ENCODE results near the gene VSTM4. TPM values are rescaled to one million over a fixed set of nuclear protein-coding genes. Genes with fewer than 3 reads are reported as not detected.

Gene VSTM4
- total RNA-seq, 1 experiment from 2014 or later: not detected

- no peaks in the 10 kb centered on the region for H3K4me1 ChIP-seq (replicated peaks; ENCODE audit: insufficient read depth)
- no peaks in the 10 kb centered on the region for H3K79me2 ChIP-seq (ENCODE audit: low read depth)
- no peaks in the 10 kb centered on the region for H3K9me3 ChIP-seq (ENCODE audit: insufficient read depth, low read depth)
- peaks cover 43% of the 10 kb centered on the region; the same call in 1 of the 2 replicates for H3K27me3 ChIP-seq (ENCODE audit: insufficient read depth, low read depth)
- no peak for TF ChIP-seq CTCF (conservative IDR thresholded peaks at IDR 0.05)
- TF ChIP-seq EZH2 (IDR thresholded peaks at IDR 0.05; ENCODE audit: low read depth): no peak
- H3K36me3 ChIP-seq (ENCODE audit: low read depth): no peaks in the 10 kb centered on the region
- no TSS peak for BruUV-seq (replicated peaks)
- intact Hi-C loops (cut with micrococcal nuclease; ENCODE audit: unreplicated experiment): no loop called here
- H3K4me2 ChIP-seq: no peak overlapping the region
- no peaks in the 10 kb centered on the region for H3K9me2 ChIP-seq (ENCODE audit: insufficient read depth)
- no peak overlapping the region for H3K4me3 ChIP-seq
- no peak overlapping the region for H3K27ac ChIP-seq
- CTCF ChIA-PET: no interaction called here
- H2AFZ ChIP-seq: no peak overlapping the region
- POLR2A ChIA-PET (ENCODE audit: unreplicated experiment): interaction anchor here (0.6 kb wide), 1 partner anchor 740 kb away, joined by 7 read pairs; no protein-coding TSS in a partner anchor
- H3F3A ChIP-seq (ENCODE audit: insufficient read depth, low read depth): no peaks in the 10 kb centered on the region
- DNase-seq: no peak
- no peaks in the 10 kb centered on the region for H4K20me1 ChIP-seq (ENCODE audit: insufficient read depth)
Observed at GRCh38 chr10:49055221-49055849, 60.0 kb downstream of the VSTM4 start.

- no peak for DNase-seq
- H3K4me3 ChIP-seq: no peak overlapping the region
- H4K20me1 ChIP-seq (ENCODE audit: insufficient read depth): no peaks in the 10 kb centered on the region
- CTCF ChIA-PET: no interaction called here
- H3K4me1 ChIP-seq (replicated peaks; ENCODE audit: insufficient read depth): no peaks in the 10 kb centered on the region
- POLR2A ChIA-PET (ENCODE audit: unreplicated experiment): no interaction called here
- intact Hi-C loops (cut with micrococcal nuclease; ENCODE audit: unreplicated experiment): no loop called here
- no peaks in the 10 kb centered on the region for H3F3A ChIP-seq (ENCODE audit: insufficient read depth, low read depth)
- no peaks in the 10 kb centered on the region for H3K9me3 ChIP-seq (ENCODE audit: insufficient read depth, low read depth)
- TF ChIP-seq CTCF (conservative IDR thresholded peaks at IDR 0.05) (no peak), EZH2 (IDR thresholded peaks at IDR 0.05; ENCODE audit: low read depth) (no peak)
- no peak overlapping the region for H3K4me2 ChIP-seq
- H3K27ac ChIP-seq: no peak overlapping the region
- H3K79me2 ChIP-seq (ENCODE audit: low read depth): no peaks in the 10 kb centered on the region
- H3K9me2 ChIP-seq (ENCODE audit: insufficient read depth): no peaks in the 10 kb centered on the region
- no peaks in the 10 kb centered on the region for H3K36me3 ChIP-seq (ENCODE audit: low read depth)
- no TSS peak for BruUV-seq (replicated peaks)
- no peak overlapping the region for H2AFZ ChIP-seq
- peaks cover 47% of the 10 kb centered on the region; the same call in 1 of the 2 replicates for H3K27me3 ChIP-seq (ENCODE audit: insufficient read depth, low read depth)
Observed at GRCh38 chr10:49054753-49055152, 60.6 kb downstream of the VSTM4 start.

- H3F3A ChIP-seq (ENCODE audit: insufficient read depth, low read depth): no peaks in the 10 kb centered on the region
- no peak for TF ChIP-seq CTCF (conservative IDR thresholded peaks at IDR 0.05)
- no peak for TF ChIP-seq EZH2 (IDR thresholded peaks at IDR 0.05; ENCODE audit: low read depth)
- ChIA-PET POLR2A (ENCODE audit: unreplicated experiment) (no interaction called here), CTCF (no interaction called here)
- no peaks in the 10 kb centered on the region for H3K36me3 ChIP-seq (ENCODE audit: low read depth)
- no peak overlapping the region for H3K4me3 ChIP-seq
- H3K27me3 ChIP-seq (ENCODE audit: insufficient read depth, low read depth): peaks cover 51% of the 10 kb centered on the region
- H3K9me2 ChIP-seq (ENCODE audit: insufficient read depth): no peaks in the 10 kb centered on the region
- H3K4me1 ChIP-seq (replicated peaks; ENCODE audit: insufficient read depth): no peaks in the 10 kb centered on the region
- intact Hi-C loops (cut with micrococcal nuclease; ENCODE audit: unreplicated experiment): no loop called here
- DNase-seq: no peak
- H3K4me2 ChIP-seq: no peak overlapping the region
- no peaks in the 10 kb centered on the region for H3K9me3 ChIP-seq (ENCODE audit: insufficient read depth, low read depth)
- no peak overlapping the region for H2AFZ ChIP-seq
- H3K79me2 ChIP-seq (ENCODE audit: low read depth): no peaks in the 10 kb centered on the region
- H3K27ac ChIP-seq: no peak overlapping the region
- no TSS peak for BruUV-seq (replicated peaks)
- no peaks in the 10 kb centered on the region for H4K20me1 ChIP-seq (ENCODE audit: insufficient read depth)
Observed at GRCh38 chr10:49053998-49054692, 61.2 kb downstream of the VSTM4 start.

Measured in PC-9 (cell line).